GM12891 (cell line): Measurements from ENCODE around the gene GRN.
"Not testable (repeated sequence)": the region's sequence is repeated elsewhere in the genome, so short reads cannot be mapped to it uniquely, and the experiment has no call there.

ENCODE experiments used
- POLR2A ChIP-seq: IDR thresholded peaks from 2 replicates; pipeline ENCODE4 v1.6.1; 2011; ENCODE audit warnings: low read depth, low read length, control low read depth
- POLR2AphosphoS5 ChIP-seq: IDR thresholded peaks from 2 replicates; pipeline ENCODE4 v1.6.1; 2011; ENCODE audit warnings: low read depth, low read length, control low read depth
- TAF1 ChIP-seq: IDR thresholded peaks from 2 replicates; pipeline ENCODE4 v1.6.1; 2011; ENCODE audit warnings: low read depth, low read length, control low read depth

DNA sequence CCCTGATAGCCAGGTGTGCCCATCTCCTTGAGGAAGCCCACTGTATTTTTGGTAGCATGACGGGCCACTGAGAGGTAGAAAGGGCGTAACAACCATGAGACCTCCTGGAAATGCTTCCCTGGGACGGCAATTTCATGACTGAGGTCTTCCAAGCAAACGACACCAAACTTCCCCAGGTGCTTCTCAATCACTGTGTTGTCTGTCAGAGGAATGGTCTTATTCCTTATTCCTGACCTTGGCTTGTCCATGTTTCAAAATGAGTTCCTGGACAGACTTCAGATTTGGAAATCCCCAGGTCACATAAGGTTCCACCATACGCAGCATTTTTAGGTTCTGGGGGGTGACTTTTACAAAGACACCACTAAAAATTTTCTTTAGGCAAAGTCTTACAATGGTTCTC, 19.9 kb downstream of the GRN start:
- not testable (repeated sequence) for TF ChIP-seq POLR2AphosphoS5, POLR2A, TAF1
